HK-2 (cell line): ENCODE results near the gene ZNF35.
"Not testable (repeated sequence)": the region's sequence is repeated elsewhere in the genome, so short reads cannot be mapped to it uniquely, and the experiment has no call there.

Experiments used
- DNase-seq: peaks from one replicate; pipeline ENCODE4 v3.0.0-alpha.2; 2018; ENCODE audit not compliant: unreplicated experiment

ZNF35 gene

GRCh38 chr3:44648564-44649229, at the start of gene ZNF35:
ZNF35 (plus strand) TSS chr3:44648732; CDS start chr3:44651068, 2,336 bp downstream.
- DNase-seq, result peak; percentile 78

GRCh38 chr3:44601749-44602148, 46.8 kb upstream of the ZNF35 start:
- DNase-seq, result no peak

- DNase-seq, result no peak
Measured at GRCh38 chr3:44612678-44613077, 35.9 kb upstream of the ZNF35 start.

GRCh38 chr3:44624749-44625480, 23.6 kb upstream of the ZNF35 start, which contains the start of gene ZNF197:
ZNF197 (plus strand) TSS chr3:44625036; CDS start chr3:44629155, 4,119 bp downstream.
- peak; percentile 82 for DNase-seq

- DNase-seq, result no peak
Measured at GRCh38 chr3:44628716-44629115, 19.8 kb upstream of the ZNF35 start.

GRCh38 chr3:44632193-44632592, 16.3 kb upstream of the ZNF35 start:
- DNase-seq, result no peak

- no peak for DNase-seq
Measured at GRCh38 chr3:44642337-44642736, 6.2 kb upstream of the ZNF35 start.

GRCh38 chr3:44643024-44643423, 5.5 kb upstream of the ZNF35 start:
- DNase-seq, result no peak

GRCh38 chr3:44647771-44648170, 761 bp upstream of the ZNF35 start:
- DNase-seq, result no peak

- no peak for DNase-seq
Measured at GRCh38 chr3:44649709-44650108, 1.2 kb downstream of the ZNF35 start.

GRCh38 chr3:44654039-44654438, 5.5 kb downstream of the ZNF35 start:
- DNase-seq, result no peak

GRCh38 chr3:44659015-44659414, 10.5 kb downstream of the ZNF35 start:
- no peak for DNase-seq

- no peak for DNase-seq
Measured at GRCh38 chr3:44659434-44659833, 10.9 kb downstream of the ZNF35 start.

GRCh38 chr3:44661189-44661588, 12.7 kb downstream of the ZNF35 start:
- no peak for DNase-seq

GRCh38 chr3:44665173-44665572, 16.6 kb downstream of the ZNF35 start:
- DNase-seq, result no peak

- DNase-seq, result no peak
Measured at GRCh38 chr3:44666346-44666745, 17.8 kb downstream of the ZNF35 start.

- DNase-seq, result no peak
Measured at GRCh38 chr3:44669760-44670159, 21.2 kb downstream of the ZNF35 start.

- not testable (repeated sequence) for DNase-seq
Measured at GRCh38 chr3:44673466-44673865, 24.9 kb downstream of the ZNF35 start.

GRCh38 chr3:44674211-44674610, 25.7 kb downstream of the ZNF35 start:
- DNase-seq, result no peak

GRCh38 chr3:44678480-44679116, 30.1 kb downstream of the ZNF35 start:
- no peak for DNase-seq

GRCh38 chr3:44680921-44681455, 32.5 kb downstream of the ZNF35 start:
- no peak for DNase-seq

GRCh38 chr3:44682182-44682896, 33.8 kb downstream of the ZNF35 start:
- DNase-seq, result no peak
